Measurements from ENCODE around the gene CCDC9B. TPM values are rescaled to one million over a fixed set of nuclear protein-coding genes. Genes with fewer than 3 reads are reported as not detected.

The CCDC9B gene
- total and polyA plus RNA-seq, 7 donors, result 5.1 to 97.2 (median 43.9) TPM

GRCh38 chr15:40309344-40309862 lies 31.3 kb downstream of the CCDC9B start:
- no peaks in the 10 kb centered on the region for H3K27me3 ChIP-seq
- no peak for DNase-seq
- H3K27ac ChIP-seq, result no peak overlapping the region
- no peaks in the 10 kb centered on the region for H3K9me3 ChIP-seq
- intact Hi-C loops (cut with DNase I), result no loop called here
- H3K4me3 ChIP-seq, result no peak overlapping the region
- no peaks in the 10 kb centered on the region for H3K36me3 ChIP-seq
- peaks cover 0 to 12% (median 4%) of the 10 kb centered on the region in 4 donors for H3K4me1 ChIP-seq
- TF ChIP-seq EP300 (IDR thresholded peaks at IDR 0.05) (no peak), POLR2AphosphoS5 (IDR thresholded peaks at IDR 0.05) (no peak), POLR2A (IDR thresholded peaks at IDR 0.05) (no peak), CTCF (IDR thresholded peaks at IDR 0.05) (no peak)
- 83 to 85% methylated on average over 8 of the region's 8 CpGs for WGBS, 2 donors

GRCh38 chr15:40307421-40308211 lies 33.1 kb downstream of the CCDC9B start, which contains the start of gene PLCB2:
PLCB2 (minus strand) TSS chr15:40307935; CDS start chr15:40307672, 263 bp downstream.
- Histone ChIP-seq H3K4me3 (peak within 1 kb of the TSS in 3 of 4 donors; percentile 7 to 36 (median 27)), H3K27ac (peak within 1 kb of the TSS; percentile 14 to 57 (median 48)), H3K4me1 (peaks cover 0 to 12% (median 4%) of the 10 kb centered on the region in 4 donors), H3K36me3 (no peaks in the 10 kb centered on the region), H3K9me3 (no peaks in the 10 kb centered on the region), H3K27me3 (no peaks in the 10 kb centered on the region)
- intact Hi-C loops (cut with DNase I), result no loop called here
- 25 to 43% methylated on average over 15 of the region's 15 CpGs for WGBS, 2 donors
- DNase-seq, result peak; percentile 69
- peak in 2 of 4 donors; percentile 22 to 24 for TF ChIP-seq POLR2AphosphoS5 (IDR thresholded peaks at IDR 0.05)
- TF ChIP-seq EP300 (IDR thresholded peaks at IDR 0.05), result no peak

GRCh38 chr15:40306908-40307307 lies 33.8 kb downstream of the CCDC9B start:
- H3K9me3 ChIP-seq, result no peaks in the 10 kb centered on the region
- H3K36me3 ChIP-seq, result no peaks in the 10 kb centered on the region
- H3K27me3 ChIP-seq, result no peaks in the 10 kb centered on the region
- peak overlapping the region in 3 of 4 donors; percentile 7 to 36 (median 27) for H3K4me3 ChIP-seq
- intact Hi-C loops (cut with DNase I), result no loop called here
- peaks cover 0 to 12% (median 4%) of the 10 kb centered on the region in 4 donors for H3K4me1 ChIP-seq
- WGBS, 2 donors, result 49 to 79% methylated on average over 7 of the region's 7 CpGs
- no peak overlapping the region for H3K27ac ChIP-seq
- no peak for TF ChIP-seq CTCF (IDR thresholded peaks at IDR 0.05)
- TF ChIP-seq EP300 (IDR thresholded peaks at IDR 0.05), result no peak
- no peak for TF ChIP-seq POLR2AphosphoS5 (IDR thresholded peaks at IDR 0.05)
- no peak for TF ChIP-seq POLR2A (IDR thresholded peaks at IDR 0.05)
- no peak for DNase-seq

GRCh38 chr15:40306371-40306770 lies 34.4 kb downstream of the CCDC9B start:
- no peak for TF ChIP-seq CTCF (IDR thresholded peaks at IDR 0.05)
- no peak for TF ChIP-seq POLR2A (IDR thresholded peaks at IDR 0.05)
- TF ChIP-seq EP300 (IDR thresholded peaks at IDR 0.05), result no peak
- no peak for TF ChIP-seq POLR2AphosphoS5 (IDR thresholded peaks at IDR 0.05)
- no peaks in the 10 kb centered on the region for H3K36me3 ChIP-seq
- H3K27ac ChIP-seq, result no peak overlapping the region
- H3K9me3 ChIP-seq, result no peaks in the 10 kb centered on the region
- 69 to 89% methylated on average over 5 of the region's 5 CpGs for WGBS, 2 donors
- no peaks in the 10 kb centered on the region for H3K27me3 ChIP-seq
- H3K4me1 ChIP-seq, result peaks cover 0 to 12% (median 4%) of the 10 kb centered on the region in 4 donors
- peak; percentile 55 for DNase-seq
- intact Hi-C loops (cut with DNase I), result no loop called here
- H3K4me3 ChIP-seq, result peak overlapping the region in 2 of 4 donors; percentile 27 to 36

- no peak for DNase-seq
- intact Hi-C loops (cut with DNase I), result no loop called here
- no peaks in the 10 kb centered on the region for H3K36me3 ChIP-seq
- TF ChIP-seq POLR2AphosphoS5 (IDR thresholded peaks at IDR 0.05) (no peak), EP300 (IDR thresholded peaks at IDR 0.05) (no peak), CTCF (IDR thresholded peaks at IDR 0.05) (no peak), POLR2A (IDR thresholded peaks at IDR 0.05) (no peak)
- no peak overlapping the region for H3K4me3 ChIP-seq
- H3K9me3 ChIP-seq, result no peaks in the 10 kb centered on the region
- H3K4me1 ChIP-seq, result peaks cover 0 to 12% (median 4%) of the 10 kb centered on the region in 4 donors
- no peaks in the 10 kb centered on the region for H3K27me3 ChIP-seq
- WGBS, 2 donors, result 93 to 97% methylated on average over 4 of the region's 4 CpGs
- H3K27ac ChIP-seq, result no peak overlapping the region
Observed at GRCh38 chr15:40305281-40305680, 35.5 kb downstream of the CCDC9B start.
